Measurements from ENCODE around the gene RHAG.

RHAG gene

DNA sequence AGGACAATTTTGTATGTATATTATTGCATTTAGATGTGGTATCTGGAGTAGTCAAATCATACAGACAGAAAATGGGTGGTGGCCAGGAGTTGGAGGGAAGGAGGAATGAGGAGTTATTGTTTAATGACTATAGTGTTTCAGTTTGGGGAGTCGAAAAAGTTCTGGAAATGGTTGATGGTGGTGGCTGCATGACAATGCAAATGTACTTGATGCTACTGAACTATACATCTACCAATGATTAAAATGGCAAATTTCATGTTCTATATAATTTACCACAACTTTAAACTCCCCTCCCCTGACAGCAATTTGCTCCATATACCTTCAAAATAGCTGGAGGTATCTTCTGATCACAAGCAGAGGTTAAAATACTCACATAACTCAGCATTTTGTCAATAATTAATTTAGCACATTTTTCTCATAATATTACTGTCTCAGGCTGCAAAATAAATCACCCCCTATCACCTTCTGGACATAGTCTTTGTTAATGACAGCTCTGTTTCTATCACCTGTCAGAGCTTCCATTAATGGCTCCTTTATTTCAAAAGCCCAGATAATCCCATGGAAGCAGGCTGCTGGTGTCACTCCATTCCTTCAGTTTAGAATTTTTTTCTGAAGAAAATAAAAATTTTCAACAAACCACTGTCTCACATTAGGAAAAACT, 25.7 kb upstream of the RHAG start:
- no peak for TF ChIP-seq POLR2AphosphoS5 (IDR thresholded peaks at IDR 0.05; ENCODE audit: low read depth, low read length)
- no peak for TF ChIP-seq TAF1 (IDR thresholded peaks at IDR 0.05; ENCODE audit: borderline replicate concordance, insufficient read depth, low read length)
- no peak for TF ChIP-seq SIN3A (IDR thresholded peaks at IDR 0.05; ENCODE audit: borderline replicate concordance, insufficient read depth, low read length)
- TF ChIP-seq FOXP2 (optimal IDR thresholded peaks at IDR 0.05; ENCODE audit: borderline replicate concordance, extremely low read depth, extremely low read length, insufficient read depth), result no peak
- TF ChIP-seq, protein P1, sequence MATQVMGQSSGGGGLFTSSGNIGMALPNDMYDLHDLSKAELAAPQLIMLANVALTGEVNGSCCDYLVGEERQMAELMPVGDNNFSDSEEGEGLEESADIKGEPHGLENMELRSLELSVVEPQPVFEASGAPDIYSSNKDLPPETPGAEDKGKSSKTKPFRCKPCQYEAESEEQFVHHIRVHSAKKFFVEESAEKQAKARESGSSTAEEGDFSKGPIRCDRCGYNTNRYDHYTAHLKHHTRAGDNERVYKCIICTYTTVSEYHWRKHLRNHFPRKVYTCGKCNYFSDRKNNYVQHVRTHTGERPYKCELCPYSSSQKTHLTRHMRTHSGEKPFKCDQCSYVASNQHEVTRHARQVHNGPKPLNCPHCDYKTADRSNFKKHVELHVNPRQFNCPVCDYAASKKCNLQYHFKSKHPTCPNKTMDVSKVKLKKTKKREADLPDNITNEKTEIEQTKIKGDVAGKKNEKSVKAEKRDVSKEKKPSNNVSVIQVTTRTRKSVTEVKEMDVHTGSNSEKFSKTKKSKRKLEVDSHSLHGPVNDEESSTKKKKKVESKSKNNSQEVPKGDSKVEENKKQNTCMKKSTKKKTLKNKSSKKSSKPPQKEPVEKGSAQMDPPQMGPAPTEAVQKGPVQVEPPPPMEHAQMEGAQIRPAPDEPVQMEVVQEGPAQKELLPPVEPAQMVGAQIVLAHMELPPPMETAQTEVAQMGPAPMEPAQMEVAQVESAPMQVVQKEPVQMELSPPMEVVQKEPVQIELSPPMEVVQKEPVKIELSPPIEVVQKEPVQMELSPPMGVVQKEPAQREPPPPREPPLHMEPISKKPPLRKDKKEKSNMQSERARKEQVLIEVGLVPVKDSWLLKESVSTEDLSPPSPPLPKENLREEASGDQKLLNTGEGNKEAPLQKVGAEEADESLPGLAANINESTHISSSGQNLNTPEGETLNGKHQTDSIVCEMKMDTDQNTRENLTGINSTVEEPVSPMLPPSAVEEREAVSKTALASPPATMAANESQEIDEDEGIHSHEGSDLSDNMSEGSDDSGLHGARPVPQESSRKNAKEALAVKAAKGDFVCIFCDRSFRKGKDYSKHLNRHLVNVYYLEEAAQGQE (IDR thresholded peaks at IDR 0.05; ENCODE audit: insufficient read depth in 1 of 2, low read depth in 2 of 2, low read length in 2 of 2), result no peak

DNA sequence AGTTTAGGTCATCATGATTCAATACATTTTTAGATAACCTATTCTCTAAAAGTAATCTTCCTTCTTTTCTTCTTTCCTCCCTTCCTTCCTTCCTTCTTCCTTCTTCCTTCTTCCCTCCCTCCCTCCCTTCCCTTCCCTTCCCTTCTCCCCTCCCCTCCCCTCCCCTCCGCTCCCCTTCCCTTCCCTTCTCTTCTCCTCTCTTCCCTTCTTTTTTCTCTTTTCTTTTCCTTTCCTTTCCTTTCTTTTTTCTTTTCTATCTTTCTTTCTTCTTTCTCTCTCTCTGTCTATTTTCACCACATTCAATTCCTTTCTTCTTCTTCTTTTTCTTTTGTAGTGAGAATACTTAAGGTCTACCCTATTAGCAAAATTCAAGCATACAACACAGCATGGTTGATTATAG, 17.3 kb upstream of the RHAG start:
- TF ChIP-seq POLR2AphosphoS5 (IDR thresholded peaks at IDR 0.05; ENCODE audit: low read depth, low read length) (no peak), SIN3A (IDR thresholded peaks at IDR 0.05; ENCODE audit: borderline replicate concordance, insufficient read depth, low read length) (no peak), TAF1 (IDR thresholded peaks at IDR 0.05; ENCODE audit: borderline replicate concordance, insufficient read depth, low read length) (no peak), FOXP2 (optimal IDR thresholded peaks at IDR 0.05; ENCODE audit: borderline replicate concordance, extremely low read depth, extremely low read length, insufficient read depth) (no peak)
- TF ChIP-seq, protein P1 (IDR thresholded peaks at IDR 0.05; ENCODE audit: insufficient read depth in 1 of 2, low read depth in 2 of 2, low read length in 2 of 2), result no peak

DNA sequence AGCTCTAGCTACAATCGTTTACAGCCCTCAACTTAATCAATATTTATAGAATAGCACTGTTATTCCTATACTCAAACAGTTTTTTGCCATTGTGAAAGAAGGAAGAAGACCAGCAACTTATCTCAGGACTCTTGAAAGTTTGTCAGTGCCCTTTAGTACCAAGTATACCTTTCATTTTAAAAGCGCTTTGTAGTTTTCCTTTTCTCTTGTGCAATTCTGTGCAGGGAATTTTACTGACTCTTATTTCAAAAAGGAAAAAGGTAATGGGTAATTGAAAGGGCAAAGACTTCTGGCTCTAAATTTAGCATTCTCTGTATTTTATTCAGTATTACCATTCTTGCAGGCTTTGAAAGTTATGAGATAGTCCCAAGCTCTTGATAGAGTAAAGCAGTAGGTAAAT, 16.8 kb upstream of the RHAG start:
- TF ChIP-seq TAF1 (IDR thresholded peaks at IDR 0.05; ENCODE audit: borderline replicate concordance, insufficient read depth, low read length), result no peak
- TF ChIP-seq, protein P1 (IDR thresholded peaks at IDR 0.05; ENCODE audit: insufficient read depth in 1 of 2, low read depth in 2 of 2, low read length in 2 of 2), result no peak
- no peak for TF ChIP-seq SIN3A (IDR thresholded peaks at IDR 0.05; ENCODE audit: borderline replicate concordance, insufficient read depth, low read length)
- TF ChIP-seq FOXP2 (optimal IDR thresholded peaks at IDR 0.05; ENCODE audit: borderline replicate concordance, extremely low read depth, extremely low read length, insufficient read depth), result no peak
- TF ChIP-seq POLR2AphosphoS5 (IDR thresholded peaks at IDR 0.05; ENCODE audit: low read depth, low read length), result no peak

DNA sequence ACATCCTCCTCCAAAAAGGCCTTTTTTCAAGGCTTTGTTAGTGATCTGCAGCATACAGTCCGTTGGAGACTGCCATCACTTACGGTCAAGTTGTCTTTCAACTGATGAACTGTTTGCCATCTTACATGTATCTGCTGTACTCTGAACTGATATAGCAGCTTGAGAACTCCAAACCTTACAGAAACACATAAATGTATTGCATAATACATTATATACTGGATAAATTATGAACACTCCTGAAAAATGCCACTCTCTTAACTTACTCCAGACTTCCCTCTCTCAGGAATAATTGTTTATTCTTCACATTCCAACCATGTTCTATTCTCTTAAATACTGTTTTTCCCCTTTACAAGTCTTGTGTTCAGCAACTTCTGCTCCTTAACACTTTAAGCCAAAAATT, 14.6 kb upstream of the RHAG start:
- TF ChIP-seq TAF1 (IDR thresholded peaks at IDR 0.05; ENCODE audit: borderline replicate concordance, insufficient read depth, low read length), result no peak

DNA sequence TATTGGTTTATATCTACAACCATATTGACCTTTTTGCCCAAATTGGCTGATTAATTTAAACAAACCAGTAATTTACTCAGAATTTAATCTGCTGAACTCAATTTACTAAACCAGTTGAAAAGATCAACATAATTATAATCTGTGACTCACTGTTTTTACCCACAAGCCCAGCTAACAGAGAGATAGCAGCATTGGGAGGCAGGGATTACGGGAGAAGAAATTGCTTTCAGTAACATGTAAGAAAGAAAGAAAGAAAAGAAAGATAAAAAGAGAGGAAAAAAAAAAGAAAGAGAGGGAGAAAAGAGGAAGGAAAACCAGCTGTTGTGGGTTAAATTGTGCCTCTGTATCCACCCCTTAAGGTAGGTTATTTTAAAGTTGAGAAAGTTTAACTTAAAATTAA, 13.3 kb upstream of the RHAG start:
- TF ChIP-seq, protein P1 (IDR thresholded peaks at IDR 0.05; ENCODE audit: insufficient read depth in 1 of 2, low read depth in 2 of 2, low read length in 2 of 2), result no peak
- TF ChIP-seq POLR2AphosphoS5 (IDR thresholded peaks at IDR 0.05; ENCODE audit: low read depth, low read length), result no peak
- no peak for TF ChIP-seq TAF1 (IDR thresholded peaks at IDR 0.05; ENCODE audit: borderline replicate concordance, insufficient read depth, low read length)
- TF ChIP-seq SIN3A (IDR thresholded peaks at IDR 0.05; ENCODE audit: borderline replicate concordance, insufficient read depth, low read length), result no peak
- TF ChIP-seq FOXP2 (optimal IDR thresholded peaks at IDR 0.05; ENCODE audit: borderline replicate concordance, extremely low read depth, extremely low read length, insufficient read depth), result no peak

Measured in PFSK-1 (cell line).